H1 (cell line): ENCODE data around the gene FHIP1B. TPM values are rescaled to one million over a fixed set of nuclear protein-coding genes. Genes with fewer than 3 reads are reported as not detected.

ENCODE experiments used
- CTCF ChIA-PET: fragments of 300-600 bp; sonication (Branson Sonifier 250); formaldehyde crosslinking; loops from one replicate; lab custom pipeline; 2021; ENCODE audit not compliant: partially characterized antibody; lab: Charles Lee
- POLR2A ChIA-PET: fragments of 300-600 bp; sonication (Branson Sonifier 250); formaldehyde crosslinking; loops from one replicate; lab custom pipeline; 2021; ENCODE audit warnings: inconsistent platforms; ENCODE audit not compliant: partially characterized antibody; lab: Charles Lee
- DNase-seq, 2 experiments: peaks; one replicate each; pipeline versions ENCODE4 v3.0.0 to v3.0.0-alpha.2; 2010 to 2022; ENCODE audit warnings: low spot score in 2 of 2, low read depth in 1 of 2, mixed read lengths in 1 of 2
- FAIRE-seq: peaks from 2 replicates; lab custom pipeline; 2011; peaks lifted over from hg19 to GRCh38; lab: Jason Lieb, UNC
- H2AFZ ChIP-seq: 2 replicates; pipeline ENCODE4 v1.8.1; 2012; ENCODE audit warnings: low read length, inconsistent platforms
- H2AK5ac ChIP-seq: 2 replicates; pipeline ENCODE4 v1.6.1; 2013; ENCODE audit warnings: low read depth, low read length
- H2BK120ac ChIP-seq: replicated peaks from 2 replicates; pipeline ENCODE3; 2013; ENCODE audit warnings: low read depth, low read length, inconsistent platforms
- H2BK12ac ChIP-seq: 2 replicates; pipeline ENCODE4 v1.6.1; 2013; ENCODE audit warnings: low read depth, low read length
- H2BK15ac ChIP-seq: 2 replicates; pipeline ENCODE4 v1.6.1; 2013; ENCODE audit warnings: low read length
- H2BK20ac ChIP-seq: 2 replicates; pipeline ENCODE4 v1.6.1; 2013; ENCODE audit warnings: low read length
- H2BK5ac ChIP-seq: 2 replicates; pipeline ENCODE4 v1.6.1; 2013; ENCODE audit warnings: low read depth, low read length
- H3K14ac ChIP-seq: 2 replicates; pipeline ENCODE4 v1.6.1; 2013; ENCODE audit warnings: inconsistent platforms; ENCODE audit not compliant: insufficient read length
- H3K18ac ChIP-seq: 2 replicates; pipeline ENCODE4 v1.6.1; 2013; ENCODE audit warnings: low read length; ENCODE audit errors: extremely low read depth
- H3K23ac ChIP-seq: 2 replicates; pipeline ENCODE4 v1.6.1; 2013; ENCODE audit warnings: inconsistent platforms; ENCODE audit not compliant: insufficient read length
- H3K23me2 ChIP-seq: 2 replicates; pipeline ENCODE4 v1.6.1; 2013; ENCODE audit warnings: low read depth, low read length
- H3K27ac ChIP-seq: 2 replicates; pipeline ENCODE4 v1.6.1; 2011; ENCODE audit warnings: low read depth, low read length, inconsistent platforms
- H3K27me3 ChIP-seq, 4 experiments: replicated peaks in 1 of 4; 1 replicate in 1 of 4; 2 replicates in 3 of 4; pipeline versions ENCODE4 v1.6.1 to v1.8.1; 2011 to 2013; ENCODE audit warnings: low read length in 3 of 4, mild to moderate bottlenecking in 3 of 4, inconsistent platforms in 2 of 4, mixed read lengths in 2 of 4, moderate library complexity in 1 of 4; ENCODE audit not compliant: control insufficient read depth in 3 of 4, insufficient read depth in 3 of 4; ENCODE audit errors: extremely low read depth in 1 of 4
- H3K36me3 ChIP-seq, 4 experiments: 2 replicates each; pipeline versions ENCODE4 v1.6.1 to v1.8.1; 2011 to 2013; ENCODE audit warnings: mild to moderate bottlenecking in 4 of 4, low read length in 3 of 4, moderate library complexity in 2 of 4, control low read depth in 1 of 4, inconsistent platforms in 1 of 4; ENCODE audit not compliant: insufficient read depth in 4 of 4, control insufficient read depth in 2 of 4
- H3K4ac ChIP-seq: replicated peaks from 2 replicates; pipeline ENCODE3; 2013; ENCODE audit warnings: low read length, low read depth, mixed read lengths, inconsistent platforms; ENCODE audit not compliant: insufficient read length
- H3K4me1 ChIP-seq, 4 experiments: replicated peaks in 1 of 4; 1 replicate in 1 of 4; 2 replicates in 3 of 4; pipeline versions ENCODE4 v1.6.1 to v1.8.1; 2011 to 2013; ENCODE audit warnings: low read length in 3 of 4, inconsistent platforms in 2 of 4, mixed read lengths in 1 of 4; ENCODE audit not compliant: insufficient read depth in 4 of 4, control insufficient read depth in 3 of 4
- H3K4me2 ChIP-seq, 2 experiments: 2 replicates each; pipeline versions ENCODE4 v1.6.1 to v1.8.1; 2011 to 2013; ENCODE audit warnings: low read depth in 2 of 2, low read length in 2 of 2, control low read depth in 1 of 2, inconsistent platforms in 1 of 2, mild to moderate bottlenecking in 1 of 2; ENCODE audit not compliant: insufficient read depth in 1 of 2
- H3K4me3 ChIP-seq, 4 experiments: fragments of 200-600, 300-600 bp in 1 of 4; sonication (generic), shearing (Covaris generic), sonication (Bioruptor Twin) in 1 of 4; 2 replicates each; pipeline versions ENCODE4 v1.5.1 to v1.8.1; 2011 to 2016; ENCODE audit warnings: low read length in 4 of 4, low read depth in 3 of 4, control low read depth in 2 of 4, inconsistent platforms in 2 of 4, mild to moderate bottlenecking in 2 of 4, mixed read lengths in 1 of 4, moderate library complexity in 1 of 4; ENCODE audit not compliant: insufficient read depth in 2 of 4; ENCODE audit errors: extremely low read depth in 1 of 4
- H3K56ac ChIP-seq: replicated peaks from 2 replicates; pipeline ENCODE3; 2013; ENCODE audit warnings: low read depth, mild to moderate bottlenecking, mixed read lengths, low read length, inconsistent platforms; ENCODE audit not compliant: insufficient read length
- H3K79me1 ChIP-seq: 2 replicates; pipeline ENCODE4 v1.6.1; 2013; ENCODE audit warnings: low read depth, low read length, control low read depth
- H3K79me2 ChIP-seq, 2 experiments: 2 replicates each; pipeline versions ENCODE4 v1.6.1 to v1.8.1; 2012 to 2013; ENCODE audit warnings: low read length in 2 of 2, mild to moderate bottlenecking in 2 of 2, inconsistent platforms in 1 of 2; ENCODE audit not compliant: insufficient read depth in 2 of 2, control insufficient read depth in 1 of 2
- H3K9ac ChIP-seq, 4 experiments: replicated peaks in 1 of 4; 1 replicate in 1 of 4; 2 replicates in 3 of 4; pipeline versions ENCODE4 v1.6.1 to v1.8.1; 2011 to 2013; ENCODE audit warnings: low read depth in 3 of 4, low read length in 3 of 4, control low read depth in 2 of 4, mild to moderate bottlenecking in 2 of 4, moderate library complexity in 2 of 4, inconsistent platforms in 1 of 4; ENCODE audit errors: extremely low read depth in 1 of 4
- H3K9me3 ChIP-seq, 2 experiments: 2 replicates each; pipeline versions ENCODE4 v1.6.1 to v1.8.1; 2012 to 2013; ENCODE audit warnings: mild to moderate bottlenecking in 2 of 2, moderate library complexity in 2 of 2, control low read depth in 1 of 2, inconsistent platforms in 1 of 2, low read depth in 1 of 2, low read length in 1 of 2, mixed read lengths in 1 of 2; ENCODE audit not compliant: insufficient read depth in 2 of 2
- H4K20me1 ChIP-seq, 2 experiments: replicated peaks in 1 of 2; 2 replicates each; pipeline versions ENCODE3 to v1.8.1; 2011 to 2013; ENCODE audit warnings: inconsistent platforms in 2 of 2, low read length in 2 of 2, mild to moderate bottlenecking in 1 of 2; ENCODE audit not compliant: insufficient read depth in 2 of 2, control insufficient read depth in 1 of 2
- H4K5ac ChIP-seq: 2 replicates; pipeline ENCODE4 v1.6.1; 2013; ENCODE audit warnings: low read length, low read depth, mixed read lengths, inconsistent platforms; ENCODE audit not compliant: insufficient read length
- H4K8ac ChIP-seq: 2 replicates; pipeline ENCODE4 v1.8.0; 2013; ENCODE audit warnings: mild to moderate bottlenecking, moderate library complexity, low read length, inconsistent platforms; ENCODE audit not compliant: insufficient read depth; ENCODE audit errors: extremely low read depth
- H4K91ac ChIP-seq: replicated peaks from 2 replicates; pipeline ENCODE3; 2013; ENCODE audit warnings: low read length, mixed read lengths, inconsistent platforms; ENCODE audit not compliant: insufficient read length
- BRCA1 ChIP-seq: IDR thresholded peaks from 2 replicates; pipeline ENCODE4 v1.6.1; 2012; ENCODE audit warnings: low read depth, low read length, improper control_type of control experiment
- CBX5 ChIP-seq: fragments of 300-800, 300-1000 bp; sonication (generic); IDR thresholded peaks from 2 replicates; pipeline ENCODE4 v1.7.1; 2016; ENCODE audit warnings: antibody characterized with exemption, low read length, low read depth
- CBX8 ChIP-seq: fragments of 300-800, 300-1000 bp; sonication (generic); IDR thresholded peaks from 2 replicates; pipeline ENCODE4 v1.7.1; 2016; ENCODE audit warnings: low read depth, low read length, borderline replicate concordance
- CEBPB ChIP-seq: IDR thresholded peaks from 2 replicates; pipeline ENCODE4 v1.6.1; 2012; ENCODE audit warnings: low read depth, low read length
- CHD1 ChIP-seq: IDR thresholded peaks from 2 replicates; pipeline ENCODE4 v1.6.1; 2012; ENCODE audit warnings: low read depth, low read length, improper control_type of control experiment
- CTBP2 ChIP-seq: IDR thresholded peaks from 2 replicates; pipeline ENCODE4 v1.7.0; 2011; ENCODE audit warnings: borderline replicate concordance, mild to moderate bottlenecking, moderate library complexity, mixed read lengths, low read length; ENCODE audit not compliant: insufficient read depth, insufficient read length
- JUND ChIP-seq: IDR thresholded peaks from 2 replicates; pipeline ENCODE4 v1.6.1; 2011; ENCODE audit warnings: mild to moderate bottlenecking, improper control_type of control experiment, low read length
- RBBP5 ChIP-seq: IDR thresholded peaks from 2 replicates; pipeline ENCODE4 v1.7.1; 2012; ENCODE audit warnings: low read depth, mild to moderate bottlenecking, inconsistent platforms, low read length, moderate library complexity, borderline replicate concordance
- RFX5 ChIP-seq: IDR thresholded peaks from 2 replicates; pipeline ENCODE4 v1.6.1; 2011; ENCODE audit warnings: low read depth, low read length, improper control_type of control experiment, borderline replicate concordance
- SIRT6 ChIP-seq: IDR thresholded peaks from one replicate; pipeline ENCODE4 v1.7.1; 2012; ENCODE audit warnings: low read length, inconsistent platforms
- SIX5 ChIP-seq: IDR thresholded peaks from 2 replicates; pipeline ENCODE4 v1.6.1; 2011; ENCODE audit warnings: mild to moderate bottlenecking, low read depth, low read length
- SUZ12 ChIP-seq: fragments of 200-600 bp; sonication (generic); IDR thresholded peaks from 2 replicates; pipeline ENCODE4 v1.6.1; 2012; ENCODE audit warnings: mild to moderate bottlenecking, inconsistent platforms, low read length, moderate library complexity, mixed read lengths
- TEAD4 ChIP-seq: IDR thresholded peaks from 2 replicates; pipeline ENCODE4 v1.6.1; 2012; ENCODE audit warnings: low read depth, low read length, inconsistent platforms, mixed read lengths
- WGBS, 2 experiments: shearing (Covaris generic) in 1 of 2; methylation state at CpG; one replicate each; pipeline versions ENCODE4 v1.1.6 to v1.1.7; 2013 to 2015; ENCODE audit warnings: low lambda C conversion rate in 2 of 2, mixed read lengths in 2 of 2, inconsistent platforms in 1 of 2, low coverage in 1 of 2, missing lambda C conversion rate in 1 of 2; ENCODE audit not compliant: insufficient replicate concordance in 2 of 2, insufficient coverage in 1 of 2, insufficient read length in 1 of 2; ENCODE audit errors: extremely low coverage in 1 of 2, missing lambda C conversion rate in 1 of 2; 5-methylcytosine and 5-hydroxymethylcytosine counted together
- polyA plus RNA-seq, 7 experiments: library from polyadenylated mRNA; depleted of rRNA in 3 of 7; stranded (reverse) in 5 of 7; unstranded in 2 of 7; fragments of >200 nt in 5 of 7; fragments of 200-250 nt in 2 of 7; gene quantifications; 1 replicate in 5 of 7; 2 replicates in 1 of 7; 4 replicates in 1 of 7; pipeline versions ENCODE4 v1.2.1 to v1.2.3, GENCODE V29; 2011 to 2013; ENCODE audit warnings: missing spikeins in 2 of 7, mixed read lengths in 2 of 7
- total RNA-seq: library from RNA; stranded (reverse); fragmentation: NEBNext Ultra II Directional; extraction: Animal tissue kit (Norgen Biotek cat#: 25700); gene quantifications from 2 replicates; pipeline ENCODE4 v1.2.1, GENCODE V29; 2021

The FHIP1B gene
- total and polyA plus RNA-seq, 2 of the 8 experiments (the other 6 are each of a cell fraction or from before 2014, with no cell fraction given), result 16.8 to 41.9 TPM

DNA sequence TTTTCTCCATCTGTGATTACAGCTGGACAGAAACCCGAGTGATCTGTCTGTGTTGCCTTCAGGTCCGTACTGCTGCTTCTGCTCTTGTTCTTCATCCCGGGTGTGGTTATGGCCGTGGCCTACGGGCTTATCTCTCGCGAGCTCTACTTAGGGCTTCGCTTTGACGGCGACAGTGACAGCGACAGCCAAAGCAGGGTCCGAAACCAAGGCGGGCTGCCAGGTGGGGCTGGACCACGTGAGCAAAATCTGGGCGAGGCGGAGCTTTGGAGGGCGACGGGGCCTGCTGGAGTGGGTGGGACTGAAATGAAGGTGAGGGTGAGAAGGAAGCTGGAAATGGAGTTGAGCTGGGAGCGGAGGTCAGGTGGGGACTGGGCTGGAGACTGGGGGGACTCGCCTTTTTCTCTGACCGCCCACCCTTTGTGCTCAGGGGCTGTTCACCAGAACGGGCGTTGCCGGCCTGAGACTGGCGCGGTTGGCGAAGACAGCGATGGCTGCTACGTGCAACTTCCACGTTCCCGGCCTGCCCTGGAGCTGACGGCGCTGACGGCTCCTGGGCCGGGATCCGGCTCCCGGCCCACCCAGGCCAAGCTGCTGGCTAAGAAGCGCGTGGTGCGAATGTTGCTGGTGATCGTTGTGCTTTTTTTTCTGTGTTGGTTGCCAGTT, 36.3 kb upstream of the FHIP1B start:
- 91% methylated on average over 38 of the region's 41 CpGs; no CpG with 5 or more reads in 1 of the 2 experiments for WGBS, 2 experiments
- H2BK5ac ChIP-seq, result no peak overlapping the region
- H2BK15ac ChIP-seq, result no peak overlapping the region
- no peak overlapping the region for H4K5ac ChIP-seq
- no peak overlapping the region for H3K18ac ChIP-seq
- H3K23ac ChIP-seq, result no peak overlapping the region
- ChIA-PET CTCF (interaction anchor here (0.6 to 8.6 kb wide), 38 partner anchors 8 to 820 kb away, joined by 3 to 112 read pairs (median 4); partner anchors contain the start of gene CCKBR), POLR2A (interaction anchor here (0.8 to 1.4 kb wide), 3 partner anchors 10 to 49 kb away, joined by 4 to 5 read pairs (median 4); partner anchors contain the start of gene CCKBR)
- no peaks in the 10 kb centered on the region for H4K20me1 ChIP-seq
- no peaks in the 10 kb centered on the region for H3K79me1 ChIP-seq
- H3K56ac ChIP-seq, result no peak overlapping the region
- no peak overlapping the region for H3K4ac ChIP-seq
- no peak for DNase-seq
- H2AFZ ChIP-seq, result no peak overlapping the region
- no peak overlapping the region for H2BK12ac ChIP-seq
- no peak for FAIRE-seq
- H3K27ac ChIP-seq, result no peak overlapping the region
- no peaks in the 10 kb centered on the region for H3K23me2 ChIP-seq
- H4K8ac ChIP-seq, result 0 out of 2 replicates have a peak overlapping the region, but pooled peaks have one; percentile 8
- no peak overlapping the region for H3K4me2 ChIP-seq
- no peak overlapping the region for H3K4me3 ChIP-seq
- no peaks in the 10 kb centered on the region; a peak in 1 of 7 replicates for H3K27me3 ChIP-seq
- H3K79me2 ChIP-seq, result no peaks in the 10 kb centered on the region
- H4K91ac ChIP-seq, result no peak overlapping the region
- no peak overlapping the region for H3K9ac ChIP-seq
- H3K9me3 ChIP-seq, result no peaks in the 10 kb centered on the region
- no peak overlapping the region for H2BK20ac ChIP-seq
- peaks cover 0 to 4% (median 0%) of the 10 kb centered on the region in 4 experiments; a peak in 1 of 7 replicates for H3K4me1 ChIP-seq
- no peaks in the 10 kb centered on the region for H3K36me3 ChIP-seq
- H2AK5ac ChIP-seq, result no peak overlapping the region
- no peak overlapping the region for H3K14ac ChIP-seq
- no peak overlapping the region for H2BK120ac ChIP-seq
- no peak for TF ChIP-seq SUZ12
- no peak for TF ChIP-seq SIRT6
- TF ChIP-seq CHD1, result no peak
- TF ChIP-seq RFX5, result no peak
- TF ChIP-seq CBX5, result no peak
- no peak for TF ChIP-seq JUND
- no peak for TF ChIP-seq RBBP5
- TF ChIP-seq BRCA1, result no peak
- TF ChIP-seq CTBP2, result no peak
- no peak for TF ChIP-seq TEAD4
- TF ChIP-seq SIX5, result no peak
- TF ChIP-seq CBX8, result no peak
- no peak for TF ChIP-seq CEBPB
